NOMO-1 (cell line): Measurements from ENCODE around the gene GJB5.

Experiments used
- DNase-seq, 2 experiments: peaks; one replicate each; lab custom pipeline; 2025; ENCODE audit not compliant: unreplicated experiment in 2 of 2; lab: John Stamatoyannopoulos, UW

GJB5 gene

GRCh38 chr1:34744851-34745250 is 10.0 kb upstream of the GJB5 start:
- DNase-seq = no peak

- no peak for DNase-seq
These were observed 9.2 kb upstream of the GJB5 start for GRCh38 chr1:34745666-34746065.

- DNase-seq = no peak
These were observed 8.7 kb upstream of the GJB5 start for GRCh38 chr1:34746101-34746500.

DNA sequence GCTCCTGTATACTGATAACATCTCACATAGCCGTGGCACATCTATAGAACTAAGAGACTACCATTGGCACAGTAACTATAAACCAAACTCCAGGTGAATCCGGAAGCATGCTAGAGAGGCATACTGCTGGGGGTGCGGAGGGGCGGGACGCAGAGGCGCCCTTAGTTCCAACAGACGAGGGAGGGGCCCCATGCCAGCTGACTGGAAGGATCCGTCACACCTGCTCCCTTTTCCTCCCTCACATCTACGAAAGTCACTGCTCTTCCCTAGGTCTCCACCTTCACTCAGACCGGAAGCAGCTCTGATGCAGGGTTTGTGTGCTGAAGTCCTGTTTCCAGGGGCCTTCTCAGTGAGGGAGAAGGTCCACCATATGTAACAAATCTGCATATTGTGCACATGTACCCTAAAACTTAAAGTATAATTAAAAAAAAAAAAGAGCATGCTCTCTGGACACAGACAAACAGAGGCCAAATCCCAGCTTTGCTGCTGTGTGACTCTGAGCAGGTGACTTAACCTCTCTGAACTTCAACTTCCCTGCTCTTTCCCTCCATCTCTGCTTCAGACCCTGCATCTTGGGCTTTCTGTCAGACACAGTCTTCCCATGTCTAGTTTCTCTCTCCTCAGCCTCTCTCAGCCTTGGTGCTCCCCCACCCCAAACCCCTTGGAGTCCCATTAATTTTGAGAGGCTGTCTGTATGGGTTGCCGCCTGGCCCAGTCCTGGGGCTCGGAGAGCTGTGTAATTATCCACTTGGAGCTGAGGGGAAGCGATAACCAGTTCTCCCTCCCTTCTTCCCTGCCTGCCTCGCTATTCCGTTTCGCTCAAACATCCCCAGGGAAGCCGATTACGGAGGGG is 7.8 kb upstream of the GJB5 start:
- no peak for DNase-seq

- DNase-seq = no peak
These were observed 7.3 kb upstream of the GJB5 start for GRCh38 chr1:34747638-34747941.

DNA sequence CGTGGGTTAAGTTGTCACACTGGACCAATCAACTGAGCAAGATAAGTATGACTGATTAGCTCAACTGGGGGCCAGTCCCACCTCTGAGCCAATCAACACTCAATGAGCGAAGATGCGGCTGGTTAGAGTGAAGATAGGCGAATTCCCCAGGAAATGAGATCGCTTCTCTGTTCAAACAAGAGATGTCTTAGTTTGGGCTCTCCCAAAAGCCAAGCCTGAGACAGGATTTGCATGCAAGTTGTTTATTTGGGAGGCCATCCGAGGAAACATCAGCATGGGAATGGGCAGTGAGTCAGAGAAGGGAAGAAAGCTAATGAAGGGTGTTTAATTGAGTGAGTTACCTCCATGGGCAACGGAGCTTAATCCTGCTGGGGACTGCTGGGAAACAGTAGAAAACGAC is 4.9 kb upstream of the GJB5 start:
- DNase-seq = no peak

DNA sequence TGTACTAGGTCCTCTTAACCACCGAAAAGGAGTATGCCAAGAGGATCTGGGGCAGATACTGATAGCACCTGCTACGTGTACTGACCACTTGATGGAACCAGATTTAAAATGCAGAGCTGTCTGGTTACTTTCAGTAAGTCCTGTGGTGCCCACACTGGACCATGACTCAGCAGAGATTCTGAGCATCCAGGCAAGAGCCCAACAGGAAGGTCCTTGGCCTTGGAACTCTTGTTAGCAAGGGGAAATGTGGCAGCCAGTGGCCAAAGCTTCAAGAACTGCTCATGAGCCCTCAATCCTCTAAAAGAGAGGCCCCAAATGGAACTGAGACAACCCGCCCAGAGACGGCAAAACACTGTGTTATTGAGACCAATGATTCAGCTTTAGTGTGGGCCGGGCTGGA is 4.2 kb upstream of the GJB5 start:
- no peak for DNase-seq

GRCh38 chr1:34753163-34753562 is 1.7 kb upstream of the GJB5 start:
- DNase-seq = no peak

DNA sequence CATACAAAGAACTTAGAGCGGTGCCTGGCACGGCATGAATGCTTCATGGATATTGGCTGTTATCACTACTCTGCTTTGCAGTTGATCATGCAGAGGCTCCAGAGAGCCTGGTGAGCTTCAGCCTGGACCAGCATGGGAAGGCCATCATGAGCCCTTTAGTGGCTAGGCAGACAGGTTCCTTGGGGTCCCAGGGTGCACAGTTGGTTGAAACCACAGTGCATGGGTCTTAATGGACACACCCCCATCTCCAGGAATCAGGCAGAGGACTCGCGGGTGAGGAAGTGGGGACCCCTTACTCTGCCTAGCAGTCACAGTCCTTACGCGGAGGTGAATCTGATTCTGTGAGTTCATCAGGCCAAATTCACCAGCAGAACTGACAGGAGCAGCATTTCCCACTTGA is 1.1 kb downstream of the GJB5 start:
- no peak for DNase-seq

- DNase-seq = no peak
These were observed 2.5 kb downstream of the GJB5 start for GRCh38 chr1:34757386-34757785.

DNA sequence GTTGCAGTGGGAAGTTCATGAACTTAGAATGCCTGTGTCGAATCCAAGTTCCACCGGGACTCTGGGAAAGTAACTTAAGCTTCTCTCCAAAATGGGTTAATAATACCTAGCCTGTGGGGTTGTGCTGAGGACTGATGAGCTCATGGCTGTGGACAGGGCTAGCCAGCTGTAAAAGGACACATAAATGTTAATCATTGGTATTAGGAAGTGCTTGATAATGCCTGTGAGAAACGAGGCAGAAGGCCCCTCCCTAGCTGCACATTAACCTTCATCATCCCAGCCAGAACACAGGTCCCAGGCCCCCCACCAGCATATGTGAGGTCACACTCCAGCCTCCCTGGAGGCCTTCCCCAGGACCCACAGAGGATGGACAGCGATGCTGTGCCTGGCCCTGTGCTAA is 3.9 kb downstream of the GJB5 start:
- DNase-seq = no peak

- DNase-seq = no peak
These were observed 4.9 kb downstream of the GJB5 start, which contains the start of gene GJB4 for GRCh38 chr1:34759503-34760357. Gene GJB4, plus strand, starts transcription at chr1:34759740. Its CDS starts 1,515 bp downstream, at chr1:34761255.

GRCh38 chr1:34761176-34761761 is 6.4 kb downstream of the GJB5 start:
- DNase-seq = no peak

- DNase-seq = no peak
These were observed 7.0 kb downstream of the GJB5 start for GRCh38 chr1:34761776-34762307.

DNA sequence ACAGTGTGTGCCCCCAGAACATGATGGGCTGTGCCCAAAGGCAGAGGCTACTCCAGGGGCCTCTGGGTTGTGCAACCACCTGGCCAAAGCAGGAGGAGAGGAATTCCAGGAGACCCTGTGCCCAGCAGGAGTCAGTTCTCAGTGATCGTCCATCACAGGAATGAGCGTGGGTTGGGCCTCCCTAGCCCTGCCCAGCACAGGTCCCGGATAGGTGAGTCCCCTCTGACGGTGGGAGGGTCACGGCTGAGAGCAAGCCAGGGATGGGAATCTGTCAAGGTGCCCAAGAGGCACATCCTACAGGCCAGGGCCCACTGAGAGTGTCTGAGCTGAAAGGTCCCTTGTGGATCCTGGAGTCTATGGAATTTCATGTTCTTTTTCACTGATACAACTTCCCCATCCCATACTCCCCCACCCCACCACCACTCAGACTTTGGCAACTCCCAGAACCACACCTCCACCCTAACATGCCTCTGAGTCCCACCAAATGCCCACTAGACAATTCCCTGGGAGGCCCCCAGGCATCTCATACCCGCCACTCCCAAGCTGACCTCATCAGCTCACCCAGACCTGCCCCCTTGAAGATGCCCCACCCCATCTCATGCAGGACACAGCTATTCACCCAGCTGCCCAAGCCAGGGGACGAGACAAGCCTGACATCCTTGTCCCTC is 7.8 kb downstream of the GJB5 start:
- DNase-seq = no peak

DNA sequence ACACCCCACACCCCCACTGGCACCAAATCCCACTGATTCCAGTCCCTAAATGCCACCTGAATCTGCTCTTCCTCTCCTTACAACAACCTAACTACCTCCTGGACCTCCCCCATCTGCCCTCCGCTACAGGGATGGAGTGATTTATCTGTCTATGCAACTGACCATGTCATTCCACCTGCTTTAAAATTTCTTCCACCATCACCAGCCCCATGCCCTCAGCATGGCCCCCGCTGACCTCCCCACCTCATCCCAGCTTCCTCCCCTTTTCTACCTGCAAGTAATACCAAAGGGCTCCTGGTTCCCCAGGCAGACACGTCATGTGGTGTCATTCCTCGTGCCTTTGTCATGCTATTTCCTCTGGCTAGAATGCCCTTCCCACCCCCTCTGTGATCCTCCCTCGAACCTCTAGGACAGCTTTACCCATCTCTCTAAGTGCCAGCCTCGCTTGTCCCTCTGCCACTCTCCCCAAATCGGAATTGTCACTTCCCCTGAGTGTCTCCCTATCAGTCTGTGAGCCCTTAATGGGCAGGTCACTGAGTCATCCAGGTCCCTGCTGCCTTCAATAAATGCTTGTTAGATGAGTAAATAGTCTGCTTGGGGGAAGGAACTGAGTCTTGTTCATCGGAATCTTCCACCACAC is 8.4 kb downstream of the GJB5 start:
- no peak for DNase-seq

- DNase-seq = no peak
These were observed 14.0 kb downstream of the GJB5 start for GRCh38 chr1:34768856-34769255.

DNA sequence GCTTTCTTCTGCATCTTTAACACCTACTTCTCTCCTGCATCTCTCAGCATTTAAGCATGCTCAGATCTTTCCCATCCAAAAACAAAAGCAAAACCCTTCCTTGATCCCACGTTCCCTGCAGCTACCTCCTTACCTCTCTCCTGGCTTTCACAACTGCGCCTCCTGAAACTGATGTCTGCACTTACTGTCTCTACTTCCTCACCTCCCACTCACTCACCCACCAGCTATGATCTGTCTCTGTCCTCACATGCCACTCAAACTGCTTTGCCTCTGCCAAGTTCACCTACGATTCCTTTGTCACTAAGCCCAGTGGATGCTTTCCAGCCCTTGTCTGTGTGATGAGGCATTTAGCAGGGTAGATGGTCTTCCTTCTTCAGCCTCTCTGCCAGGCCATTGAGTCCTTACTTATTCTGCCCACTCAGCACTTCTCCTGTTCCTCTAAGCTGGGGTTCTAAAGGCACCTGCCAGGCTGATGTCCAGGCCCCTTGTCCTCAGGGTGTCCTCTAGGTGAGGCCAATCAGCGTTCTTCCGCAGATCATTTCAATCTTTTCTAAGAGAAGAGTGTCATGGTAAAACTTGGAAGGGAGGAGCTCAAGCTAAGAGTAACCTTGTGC is 16.2 kb downstream of the GJB5 start:
- no peak for DNase-seq

DNA sequence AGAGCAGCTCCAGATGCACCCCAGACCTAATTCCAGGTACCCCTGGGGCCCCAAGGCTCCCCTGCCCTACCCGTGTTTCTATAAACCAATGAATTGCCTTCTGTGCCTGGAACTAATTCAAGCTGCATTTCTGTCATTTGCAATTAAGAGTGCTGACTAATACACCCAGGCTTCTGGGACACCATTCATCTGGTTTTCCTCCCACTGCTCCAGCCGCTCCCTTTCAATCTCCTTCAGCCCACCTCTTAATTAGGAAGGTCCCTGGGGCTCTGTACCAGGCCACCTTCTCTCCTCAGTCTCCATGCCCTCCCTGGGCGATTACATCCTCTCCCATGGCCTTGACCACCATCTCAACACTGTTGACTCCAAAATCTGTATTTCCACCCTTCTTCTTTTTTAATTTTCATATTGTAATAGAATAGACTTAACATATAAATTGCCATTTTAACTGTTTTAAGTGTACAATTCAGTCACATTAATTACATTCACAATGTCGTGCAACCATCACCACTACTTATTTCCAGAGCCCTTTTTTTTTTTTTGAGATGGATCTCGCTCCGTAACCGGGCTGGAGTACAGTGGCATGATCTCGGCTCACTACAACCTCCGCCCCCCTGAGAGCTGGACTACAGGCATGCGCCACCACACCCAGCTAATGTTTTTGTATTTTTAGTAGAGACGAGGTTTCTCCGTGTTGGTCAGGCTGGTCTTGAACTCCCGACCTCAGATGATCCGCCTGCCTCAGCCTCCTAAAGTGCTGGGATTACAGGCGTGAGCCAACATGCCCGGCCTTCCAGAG is 16.9 kb downstream of the GJB5 start:
- DNase-seq = no peak
